Loucy (cell line): Measurements from ENCODE around the gene MRNIP.
"Not testable (repeated sequence)": the region's sequence is repeated elsewhere in the genome, so short reads cannot be mapped to it uniquely, and the experiment has no call there.

ENCODE experiments used
- EZH2phosphoT487 ChIP-seq: fragments of 200-600 bp; IDR thresholded peaks from 2 replicates; pipeline ENCODE4 v1.6.1; 2018; ENCODE audit warnings: antibody characterized with exemption, mild to moderate bottlenecking, moderate library complexity, borderline replicate concordance
- TF ChIP-seq, protein P1 (sequence below): fragments of 200-600 bp; sonication (generic); conservative IDR thresholded peaks from 2 replicates; pipeline ENCODE4 v1.5.1; 2014; ENCODE audit warnings: mild to moderate bottlenecking, antibody characterized with exemption, low read length

DNA sequence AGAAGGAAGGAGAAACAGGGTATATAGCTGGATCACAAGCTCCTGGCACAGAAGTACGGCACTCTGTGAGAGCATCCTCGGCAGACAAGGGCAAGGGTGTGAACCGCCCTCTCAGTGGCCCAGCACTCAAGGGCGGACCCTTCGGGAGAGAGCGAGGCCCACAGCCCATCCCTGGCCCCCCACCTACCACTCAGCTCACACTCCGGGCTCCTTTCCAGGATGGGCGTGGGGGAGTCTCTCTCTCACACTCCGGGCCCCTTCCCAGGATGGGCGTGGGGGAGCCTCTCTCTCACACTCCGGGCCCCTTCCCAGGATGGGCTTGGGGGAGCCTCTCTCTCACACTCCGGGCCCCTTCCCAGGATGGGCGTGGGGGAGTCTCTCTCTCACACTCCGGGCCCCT lies 12.9 kb upstream of the MRNIP start:
- TF ChIP-seq, protein P1, sequence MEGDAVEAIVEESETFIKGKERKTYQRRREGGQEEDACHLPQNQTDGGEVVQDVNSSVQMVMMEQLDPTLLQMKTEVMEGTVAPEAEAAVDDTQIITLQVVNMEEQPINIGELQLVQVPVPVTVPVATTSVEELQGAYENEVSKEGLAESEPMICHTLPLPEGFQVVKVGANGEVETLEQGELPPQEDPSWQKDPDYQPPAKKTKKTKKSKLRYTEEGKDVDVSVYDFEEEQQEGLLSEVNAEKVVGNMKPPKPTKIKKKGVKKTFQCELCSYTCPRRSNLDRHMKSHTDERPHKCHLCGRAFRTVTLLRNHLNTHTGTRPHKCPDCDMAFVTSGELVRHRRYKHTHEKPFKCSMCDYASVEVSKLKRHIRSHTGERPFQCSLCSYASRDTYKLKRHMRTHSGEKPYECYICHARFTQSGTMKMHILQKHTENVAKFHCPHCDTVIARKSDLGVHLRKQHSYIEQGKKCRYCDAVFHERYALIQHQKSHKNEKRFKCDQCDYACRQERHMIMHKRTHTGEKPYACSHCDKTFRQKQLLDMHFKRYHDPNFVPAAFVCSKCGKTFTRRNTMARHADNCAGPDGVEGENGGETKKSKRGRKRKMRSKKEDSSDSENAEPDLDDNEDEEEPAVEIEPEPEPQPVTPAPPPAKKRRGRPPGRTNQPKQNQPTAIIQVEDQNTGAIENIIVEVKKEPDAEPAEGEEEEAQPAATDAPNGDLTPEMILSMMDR: not testable (repeated sequence)
- not testable (repeated sequence) for TF ChIP-seq EZH2phosphoT487
